SU-DHL-6 (cell line): Measurements from ENCODE around the gene NAA10.

ENCODE experiments used
- EZH2phosphoT487 ChIP-seq: fragments of 200-600 bp; sonication (generic), shearing (Covaris generic); conservative IDR thresholded peaks from 2 replicates; pipeline ENCODE4 v1.6.1; 2018; ENCODE audit warnings: mild to moderate bottlenecking, antibody characterized with exemption, low read length, moderate library complexity, mixed read lengths
- TF ChIP-seq, protein P1 (sequence below): fragments of 200-600 bp; sonication (generic); IDR thresholded peaks from one replicate; pipeline ENCODE4 v1.5.1; 2017; ENCODE audit warnings: antibody characterized with exemption, mild to moderate bottlenecking, low read length, moderate library complexity; ENCODE audit not compliant: insufficient read depth, poor library complexity, severe bottlenecking

DNA sequence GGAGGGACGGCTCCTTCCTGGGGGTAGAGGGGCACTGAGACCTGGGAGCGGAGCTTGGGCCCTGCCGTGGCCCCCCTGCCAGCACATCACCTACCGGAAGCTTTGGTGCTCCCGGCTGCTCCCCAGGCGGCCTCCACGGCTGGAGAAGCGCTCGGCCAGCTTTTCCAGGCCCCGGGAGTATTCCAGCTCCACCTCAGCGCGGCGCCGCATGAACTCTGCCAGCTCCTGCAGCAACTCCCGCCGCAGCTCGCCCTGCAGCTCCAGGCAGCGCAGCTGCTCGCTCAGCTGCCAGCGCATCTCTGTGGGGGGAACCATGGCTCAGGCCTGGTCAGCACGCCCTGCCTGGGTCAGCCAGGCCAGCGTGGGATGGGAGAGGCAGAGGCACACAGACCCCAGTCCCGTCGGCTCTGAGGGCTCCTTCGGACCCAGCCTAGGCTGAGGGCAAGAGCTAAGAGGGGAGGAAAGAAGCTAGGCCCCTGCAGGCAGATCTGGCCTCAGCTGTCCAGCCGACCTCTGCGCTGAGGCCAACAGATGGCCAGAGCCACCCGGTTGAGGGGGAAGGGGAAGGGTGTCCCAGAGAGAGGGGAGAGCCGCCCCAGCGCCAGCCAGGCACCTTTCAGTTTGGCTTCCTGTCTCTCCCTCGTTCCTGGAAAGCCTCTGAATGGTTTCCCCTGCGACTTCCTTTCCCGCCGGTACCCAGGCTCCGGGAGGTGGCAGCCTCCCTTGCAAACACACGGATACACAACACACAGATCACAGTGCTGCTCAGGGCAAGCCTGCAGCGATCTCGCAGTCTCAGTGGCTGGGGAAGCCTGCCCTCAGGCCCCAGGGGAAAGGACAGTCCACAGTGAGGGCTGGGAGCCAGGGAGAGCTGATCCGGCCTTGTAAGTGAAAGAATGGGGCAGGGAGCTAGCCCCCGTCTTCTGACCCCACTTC lies 13.1 kb downstream of the NAA10 start:
- TF ChIP-seq, protein P1, sequence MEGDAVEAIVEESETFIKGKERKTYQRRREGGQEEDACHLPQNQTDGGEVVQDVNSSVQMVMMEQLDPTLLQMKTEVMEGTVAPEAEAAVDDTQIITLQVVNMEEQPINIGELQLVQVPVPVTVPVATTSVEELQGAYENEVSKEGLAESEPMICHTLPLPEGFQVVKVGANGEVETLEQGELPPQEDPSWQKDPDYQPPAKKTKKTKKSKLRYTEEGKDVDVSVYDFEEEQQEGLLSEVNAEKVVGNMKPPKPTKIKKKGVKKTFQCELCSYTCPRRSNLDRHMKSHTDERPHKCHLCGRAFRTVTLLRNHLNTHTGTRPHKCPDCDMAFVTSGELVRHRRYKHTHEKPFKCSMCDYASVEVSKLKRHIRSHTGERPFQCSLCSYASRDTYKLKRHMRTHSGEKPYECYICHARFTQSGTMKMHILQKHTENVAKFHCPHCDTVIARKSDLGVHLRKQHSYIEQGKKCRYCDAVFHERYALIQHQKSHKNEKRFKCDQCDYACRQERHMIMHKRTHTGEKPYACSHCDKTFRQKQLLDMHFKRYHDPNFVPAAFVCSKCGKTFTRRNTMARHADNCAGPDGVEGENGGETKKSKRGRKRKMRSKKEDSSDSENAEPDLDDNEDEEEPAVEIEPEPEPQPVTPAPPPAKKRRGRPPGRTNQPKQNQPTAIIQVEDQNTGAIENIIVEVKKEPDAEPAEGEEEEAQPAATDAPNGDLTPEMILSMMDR, result no peak
- no peak for TF ChIP-seq EZH2phosphoT487
